Lower lobe of right lung (tissue), 2 donors: Measurements from ENCODE around the gene MAD1L1. TPM values are rescaled to one million over a fixed set of nuclear protein-coding genes. Genes with fewer than 3 reads are reported as not detected.
A peak's percentile ranks its signal among the peaks of the same experiment; 100 is the strongest.

Experiments used
- ATAC-seq, 2 donors: fragments of 200-7000 bp; cut with Tn5 transposase; one replicate each; pipeline ENCODE4 v1.9.1; 2020 to 2022; ENCODE audit warnings: mild to moderate bottlenecking in 2 of 2, moderate library complexity in 2 of 2
- DNase-seq: peaks from one replicate; pipeline ENCODE4 v3.0.0-alpha.2; 2020
- H3K27ac ChIP-seq: fragments of 200-600 bp; one replicate; pipeline ENCODE4 v1.8.0; 2022
- H3K27me3 ChIP-seq: fragments of 200-600 bp; one replicate; pipeline ENCODE4 v1.8.0; 2022; ENCODE audit warnings: low read depth
- H3K36me3 ChIP-seq: fragments of 200-600 bp; one replicate; pipeline ENCODE4 v1.8.0; 2022; ENCODE audit warnings: mild to moderate bottlenecking
- H3K4me1 ChIP-seq: fragments of 200-600 bp; one replicate; pipeline ENCODE4 v1.8.0; 2022
- H3K4me3 ChIP-seq: fragments of 200-600 bp; one replicate; pipeline ENCODE4 v1.8.0; 2022; ENCODE audit warnings: mild to moderate bottlenecking
- H3K9me3 ChIP-seq: fragments of 200-600 bp; one replicate; pipeline ENCODE4 v1.8.0; 2022
- intact Hi-C: fragments of 100-400 bp; cut with DNase I; formaldehyde crosslinking; loops from one replicate; pipeline ENCODE4 v1.11.0; 2022
- total RNA-seq: library from RNA; stranded (reverse); fragmentation: NEBNext Ultra II Directional; extraction: Animal tissue kit (Norgen Biotek cat#: 25700); gene quantifications from one replicate; pipeline ENCODE4 v1.2.1, GENCODE V29; 2021
- TF ChIP-seq, protein P1 (sequence below): fragments of 200-600 bp; IDR thresholded peaks from one replicate; pipeline ENCODE4 v1.8.0; 2022; ENCODE audit warnings: antibody characterized with exemption, mild to moderate bottlenecking
- donor health status: DM: no; HTN: yes; CAD: no; lungs with severe emphysema.

The MAD1L1 gene
- total RNA-seq, 1 donor from 2014 or later, result 44.5 TPM

DNA sequence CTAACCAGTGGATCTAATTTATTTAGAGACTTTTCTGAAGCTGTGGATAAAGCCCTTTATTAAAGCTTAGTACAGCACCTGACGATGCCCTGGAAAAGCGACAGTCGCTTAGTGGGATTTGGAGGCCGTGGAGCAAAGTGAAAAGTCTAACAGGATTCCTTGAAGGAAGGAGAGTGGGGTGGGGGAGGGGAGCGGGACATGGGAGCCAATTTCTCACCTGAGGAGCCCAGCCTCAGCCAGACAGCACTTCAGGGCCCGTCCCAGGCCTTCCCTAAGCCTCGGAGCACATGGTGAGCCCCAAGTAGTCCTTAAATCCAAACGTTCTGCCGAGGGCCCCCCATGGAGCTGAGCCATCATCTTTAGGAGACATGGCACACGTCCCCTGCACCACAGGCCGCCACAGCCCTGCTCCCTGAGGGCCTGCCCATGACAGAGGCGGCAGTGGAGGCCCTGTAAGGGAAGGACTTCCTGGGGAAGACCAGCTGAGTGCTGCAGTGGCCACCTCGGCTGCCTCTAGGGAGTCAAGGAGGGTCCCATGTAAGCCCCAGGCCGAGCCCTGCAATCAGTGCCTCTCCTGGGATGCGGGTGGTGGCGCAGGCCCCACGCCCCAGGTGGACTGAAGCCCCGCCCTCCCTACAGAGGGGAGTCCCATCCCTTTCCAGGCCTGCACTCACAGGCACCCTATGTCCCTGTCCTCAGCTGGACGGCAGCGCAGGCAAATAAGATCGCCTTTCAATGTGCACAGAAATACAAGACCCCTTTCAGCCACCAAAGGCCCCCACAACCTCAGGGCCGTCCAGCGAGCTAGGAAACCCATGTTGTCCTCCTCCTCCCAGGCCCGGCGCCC lies 187.0 kb downstream of the MAD1L1 start:
- Histone ChIP-seq H3K27ac (no peak overlapping the region), H3K4me1 (no peaks in the 10 kb centered on the region), H3K9me3 (no peaks in the 10 kb centered on the region), H3K36me3 (no peaks in the 10 kb centered on the region), H3K27me3 (no peaks in the 10 kb centered on the region), H3K4me3 (no peak overlapping the region)
- ATAC-seq (no peak), DNase-seq (peak; percentile 34)
- intact Hi-C loops, result no loop called here
- TF ChIP-seq, protein P1, sequence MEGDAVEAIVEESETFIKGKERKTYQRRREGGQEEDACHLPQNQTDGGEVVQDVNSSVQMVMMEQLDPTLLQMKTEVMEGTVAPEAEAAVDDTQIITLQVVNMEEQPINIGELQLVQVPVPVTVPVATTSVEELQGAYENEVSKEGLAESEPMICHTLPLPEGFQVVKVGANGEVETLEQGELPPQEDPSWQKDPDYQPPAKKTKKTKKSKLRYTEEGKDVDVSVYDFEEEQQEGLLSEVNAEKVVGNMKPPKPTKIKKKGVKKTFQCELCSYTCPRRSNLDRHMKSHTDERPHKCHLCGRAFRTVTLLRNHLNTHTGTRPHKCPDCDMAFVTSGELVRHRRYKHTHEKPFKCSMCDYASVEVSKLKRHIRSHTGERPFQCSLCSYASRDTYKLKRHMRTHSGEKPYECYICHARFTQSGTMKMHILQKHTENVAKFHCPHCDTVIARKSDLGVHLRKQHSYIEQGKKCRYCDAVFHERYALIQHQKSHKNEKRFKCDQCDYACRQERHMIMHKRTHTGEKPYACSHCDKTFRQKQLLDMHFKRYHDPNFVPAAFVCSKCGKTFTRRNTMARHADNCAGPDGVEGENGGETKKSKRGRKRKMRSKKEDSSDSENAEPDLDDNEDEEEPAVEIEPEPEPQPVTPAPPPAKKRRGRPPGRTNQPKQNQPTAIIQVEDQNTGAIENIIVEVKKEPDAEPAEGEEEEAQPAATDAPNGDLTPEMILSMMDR, result no peak

DNA sequence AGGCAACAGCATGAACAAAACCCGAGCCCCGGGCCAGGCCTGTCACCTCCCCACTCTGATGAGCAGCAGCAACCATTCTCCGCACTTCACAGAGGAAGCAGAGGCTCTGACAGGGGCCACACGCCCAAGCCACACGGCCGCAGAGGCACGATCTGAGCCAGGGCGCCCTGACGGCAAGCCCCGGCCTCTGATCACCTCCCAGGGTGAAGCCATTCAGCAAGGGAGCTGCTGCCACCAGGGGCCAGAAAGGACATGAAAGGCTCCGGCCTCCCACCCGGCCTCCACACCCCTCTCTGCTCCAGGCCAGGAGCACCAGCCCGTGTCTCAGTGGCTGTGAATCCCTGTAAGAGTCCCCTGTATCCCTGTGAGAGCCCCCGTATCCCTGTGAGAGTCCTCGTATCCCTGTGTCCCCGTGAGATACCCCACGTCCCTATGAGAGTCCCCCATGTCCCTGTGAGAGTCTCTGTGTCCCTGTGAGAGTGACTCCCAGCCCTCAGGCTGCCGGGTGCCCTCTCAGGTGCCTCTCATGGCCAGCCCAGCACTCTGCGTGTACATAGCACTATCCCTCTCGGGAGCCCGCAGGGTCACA lies 187.8 kb downstream of the MAD1L1 start:
- Histone ChIP-seq H3K36me3 (no peaks in the 10 kb centered on the region), H3K4me1 (no peaks in the 10 kb centered on the region), H3K27me3 (no peaks in the 10 kb centered on the region), H3K9me3 (no peaks in the 10 kb centered on the region), H3K27ac (no peak overlapping the region), H3K4me3 (no peak overlapping the region)
- ATAC-seq (no peak), DNase-seq (peak; percentile 38)
- intact Hi-C loops, result no loop called here
- TF ChIP-seq, protein P1, result no peak

DNA sequence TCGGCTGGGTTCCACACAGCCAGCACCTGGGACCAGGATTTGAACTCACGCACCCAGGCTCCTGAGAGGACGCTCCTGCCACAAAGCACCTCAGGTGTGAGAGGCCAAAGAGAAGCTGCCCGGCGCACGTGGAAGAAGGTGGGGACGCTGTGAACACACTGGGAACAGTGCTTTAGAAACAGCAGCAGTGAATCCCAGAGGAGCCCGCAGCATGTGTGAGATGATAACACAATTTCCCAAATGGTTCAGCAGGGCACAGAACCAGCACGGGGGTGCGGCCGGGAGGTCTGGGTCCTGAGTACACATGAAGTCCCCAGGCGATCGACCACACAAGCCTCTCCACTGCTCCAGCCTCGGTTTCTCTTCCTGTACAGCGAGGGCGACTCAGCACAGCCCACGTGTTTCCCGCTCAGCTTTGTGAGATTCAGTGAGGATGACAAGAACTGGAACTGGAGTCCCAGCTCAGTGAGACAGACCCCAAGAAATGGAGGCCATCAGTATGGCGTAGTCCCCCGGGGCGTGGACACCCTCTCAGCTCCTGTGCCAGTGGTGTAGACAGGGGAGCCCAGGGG lies 188.3 kb downstream of the MAD1L1 start:
- ATAC-seq (no peak), DNase-seq (peak; percentile 31)
- Histone ChIP-seq H3K27ac (no peak overlapping the region), H3K4me1 (no peaks in the 10 kb centered on the region), H3K27me3 (no peaks in the 10 kb centered on the region), H3K9me3 (no peaks in the 10 kb centered on the region), H3K36me3 (no peaks in the 10 kb centered on the region), H3K4me3 (no peak overlapping the region)
- intact Hi-C loops, result no loop called here
- TF ChIP-seq, protein P1, result no peak

DNA sequence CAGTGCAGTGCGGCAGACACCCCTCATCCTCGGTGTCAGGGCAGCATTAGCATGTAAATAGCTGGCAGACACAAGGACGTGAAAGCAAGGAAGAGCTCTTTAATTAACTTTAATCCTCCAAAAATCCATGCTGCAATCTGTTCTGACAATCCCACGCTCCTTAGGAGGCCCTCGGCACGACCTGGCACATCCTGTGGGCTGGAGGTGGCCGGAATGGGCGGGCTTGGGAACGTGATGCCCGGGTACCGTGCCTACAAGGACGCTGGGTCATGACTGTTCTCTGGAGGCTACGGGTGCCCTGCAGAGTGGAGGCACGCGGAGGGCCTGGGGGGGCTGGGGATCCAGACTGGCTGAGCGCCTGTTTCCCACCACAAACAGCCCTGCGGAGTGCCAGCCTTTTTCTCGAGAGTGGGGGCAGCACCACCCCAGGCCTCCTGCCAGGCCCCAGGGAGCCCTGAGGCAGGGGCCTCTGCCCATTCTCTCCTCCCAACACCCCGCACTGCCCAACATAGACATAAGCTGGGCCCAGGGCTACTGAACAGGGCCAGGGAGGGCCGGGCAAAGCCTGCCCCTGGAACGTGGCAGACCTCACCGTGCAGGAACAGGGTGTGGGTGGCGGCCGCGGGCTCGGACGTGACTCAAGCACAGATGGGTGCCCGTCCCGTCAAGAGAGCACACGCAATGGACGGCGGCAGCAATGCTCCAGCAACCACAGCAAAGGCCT lies 189.3 kb downstream of the MAD1L1 start:
- DNase-seq, result peak; percentile 35
- intact Hi-C loops, result no loop called here

DNA sequence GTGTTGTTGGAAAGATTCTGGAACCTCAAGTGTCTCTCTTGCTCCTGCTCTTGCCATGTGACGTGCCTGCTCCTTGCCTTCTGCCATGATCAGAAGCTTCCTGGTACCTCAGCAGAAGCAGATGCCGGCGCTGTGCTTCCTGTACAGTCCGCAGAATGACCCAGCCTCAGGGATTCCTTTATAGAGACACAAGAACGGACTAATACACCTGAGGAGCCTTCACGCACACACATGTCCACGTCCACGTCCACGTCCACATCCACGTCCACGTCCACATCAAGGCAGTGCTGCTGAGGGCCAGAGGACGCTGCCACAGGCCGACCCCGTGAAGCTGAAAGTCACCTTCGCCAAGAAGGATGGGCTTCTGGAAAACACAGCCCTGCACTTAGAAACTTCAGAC lies 190.1 kb downstream of the MAD1L1 start:
- Histone ChIP-seq H3K9me3 (no peaks in the 10 kb centered on the region), H3K4me3 (no peak overlapping the region), H3K36me3 (no peaks in the 10 kb centered on the region), H3K27me3 (no peaks in the 10 kb centered on the region), H3K27ac (no peak overlapping the region), H3K4me1 (peaks cover 13% of the 10 kb centered on the region)
- ATAC-seq (no peak), DNase-seq (peak; percentile 28)
- TF ChIP-seq, protein P1, result no peak
- intact Hi-C loops, result no loop called here

More for the DNA sequence above, 189.3 kb downstream of the MAD1L1 start:
- TF ChIP-seq, protein P1, result no peak
- no peaks in the 10 kb centered on the region for H3K36me3 ChIP-seq
- peak in 1 of 2 donors; percentile 13 for ATAC-seq
- no peaks in the 10 kb centered on the region for H3K9me3 ChIP-seq
- no peak overlapping the region for H3K27ac ChIP-seq
- H3K4me1 ChIP-seq, result peaks cover 4% of the 10 kb centered on the region
- H3K4me3 ChIP-seq, result no peak overlapping the region
- H3K27me3 ChIP-seq, result no peaks in the 10 kb centered on the region
